GM19025 (cell line): ENCODE measurements around the gene GSTA2.
"Not testable (repeated sequence)": the region's sequence is repeated elsewhere in the genome, so short reads cannot be mapped to it uniquely, and the experiment has no call there.

Experiments used
- ATAC-seq: cut with Tn5 transposase; IDR thresholded peaks from one replicate; pipeline ENCODE4 v1.9.1; 2021; ENCODE audit warnings: mild to moderate bottlenecking, low read depth, moderate library complexity; ENCODE audit not compliant: unreplicated experiment

The GSTA2 gene

DNA sequence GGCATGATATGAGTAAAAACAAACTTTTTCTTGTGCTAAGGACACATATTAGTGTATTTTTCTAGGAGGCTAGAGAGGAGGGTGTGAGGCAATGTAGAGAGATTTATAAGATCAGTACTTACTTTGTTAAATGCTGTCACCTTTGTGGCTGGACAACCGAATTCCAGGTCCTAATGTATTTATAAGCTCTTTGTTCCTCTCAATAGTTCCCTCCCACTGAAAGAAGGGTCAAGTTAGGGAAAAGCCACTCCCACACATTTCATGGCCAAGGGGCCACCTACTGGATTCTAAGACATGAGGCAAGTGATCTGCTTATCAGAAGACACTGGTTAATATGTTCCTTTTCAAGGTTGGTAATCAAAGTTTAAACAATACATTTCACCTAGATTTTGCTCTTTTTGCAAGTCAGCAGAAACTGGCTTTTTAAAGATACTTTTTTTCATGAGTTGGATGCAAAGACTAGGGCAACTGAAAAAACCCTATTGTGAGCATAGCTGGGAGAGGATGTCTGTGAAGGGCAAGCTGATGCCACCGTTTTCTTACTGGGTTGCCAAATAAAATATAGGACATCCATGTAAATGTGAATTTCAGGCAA, at the start of gene GSTA2:
Gene GSTA2 (minus strand): TSS at position 154 of the 595 bp plus-strand sequence. CDS start 5,528 bp downstream, outside the sequence.
- ATAC-seq: not testable (repeated sequence)

DNA sequence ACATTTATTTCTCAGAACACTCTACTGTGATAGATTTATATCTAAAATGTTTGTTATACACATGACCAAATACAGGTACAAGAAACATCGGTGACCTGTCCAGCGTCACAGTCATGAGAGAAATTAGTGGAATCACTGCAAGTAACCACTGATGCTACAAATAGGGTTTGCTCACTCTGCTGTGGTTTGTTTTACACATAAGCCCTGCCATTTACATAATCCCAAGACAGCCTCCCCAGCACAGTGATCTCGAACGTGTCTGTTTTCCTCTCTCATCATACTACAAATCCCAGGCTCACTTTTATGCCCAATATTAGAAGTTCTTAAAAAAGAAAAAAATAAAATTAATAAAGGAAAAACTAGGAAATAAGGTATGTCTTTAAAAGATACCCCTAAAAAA, 46.5 kb upstream of the GSTA2 start:
- not testable (repeated sequence) for ATAC-seq

DNA sequence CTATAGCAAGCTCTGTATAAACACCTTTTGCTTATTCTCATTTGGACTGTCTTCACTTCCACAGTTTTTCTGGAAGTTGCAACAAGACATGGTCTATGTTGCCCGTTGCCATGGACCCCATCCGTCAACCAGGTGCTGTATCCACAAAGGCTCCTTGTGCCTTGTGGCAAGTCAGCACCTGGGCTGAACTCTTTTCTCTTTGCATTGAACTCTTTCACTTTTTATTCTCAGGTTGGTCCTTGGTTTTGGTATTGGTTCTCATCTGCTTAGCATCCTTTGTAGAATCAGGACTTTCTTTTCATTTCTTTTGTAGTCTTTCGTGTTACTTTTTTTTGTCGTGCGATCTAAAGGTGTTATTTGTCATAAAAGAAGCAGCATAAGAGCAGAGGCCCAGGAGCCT, 45.4 kb upstream of the GSTA2 start:
- no peak for ATAC-seq

DNA sequence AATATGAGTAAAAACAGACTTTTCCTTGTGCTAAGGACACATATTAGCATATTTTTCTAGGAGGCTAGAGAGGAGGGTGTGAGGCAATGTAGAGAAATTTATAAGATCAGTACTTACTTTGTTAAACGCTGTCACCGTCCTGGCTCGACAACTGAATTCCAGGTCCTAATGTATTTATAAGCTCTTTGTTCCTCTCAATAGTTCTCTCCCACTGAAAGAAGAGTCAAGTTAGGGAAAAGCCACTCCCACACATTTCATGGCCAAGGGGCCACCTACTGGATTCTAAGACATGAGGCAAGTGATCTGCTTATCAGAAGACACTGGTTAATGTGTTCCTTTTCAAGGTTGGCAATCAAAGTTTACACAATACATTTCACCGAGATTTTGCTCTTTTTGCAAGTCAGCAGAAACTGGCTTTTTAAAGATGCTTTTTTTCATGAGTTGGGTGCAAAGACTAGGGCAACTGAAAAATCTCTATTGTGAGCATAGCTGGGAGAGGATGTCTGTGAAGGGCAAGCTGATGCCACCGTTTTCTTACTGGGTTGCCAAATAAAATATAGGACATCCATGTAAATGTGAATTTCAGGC, 40.5 kb upstream of the GSTA2 start, which contains the start of gene GSTA1:
Gene GSTA1 (minus strand): TSS at position 149 of the 588 bp plus-strand sequence. CDS start 4,549 bp downstream, outside the sequence.
- ATAC-seq: not testable (repeated sequence)

DNA sequence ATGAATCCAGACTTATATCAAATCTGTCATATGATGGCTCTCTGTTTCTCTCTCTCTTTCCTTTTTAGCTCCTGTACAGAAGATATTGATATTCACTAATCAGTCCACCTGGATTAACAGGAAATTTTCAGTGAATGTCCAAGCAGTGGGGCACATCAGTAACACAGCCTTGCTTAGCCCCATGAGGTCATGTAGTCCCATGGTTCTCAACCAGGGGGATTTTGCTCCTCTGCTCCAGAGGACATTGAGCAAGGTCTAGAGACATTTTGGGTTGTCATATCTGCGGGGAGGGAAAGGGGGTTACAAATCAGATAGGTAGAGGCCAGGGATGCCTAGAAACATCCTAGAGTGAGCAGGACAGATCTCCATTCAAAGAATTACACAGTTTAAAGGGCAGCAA, 39.5 kb upstream of the GSTA2 start:
- ATAC-seq: no peak

DNA sequence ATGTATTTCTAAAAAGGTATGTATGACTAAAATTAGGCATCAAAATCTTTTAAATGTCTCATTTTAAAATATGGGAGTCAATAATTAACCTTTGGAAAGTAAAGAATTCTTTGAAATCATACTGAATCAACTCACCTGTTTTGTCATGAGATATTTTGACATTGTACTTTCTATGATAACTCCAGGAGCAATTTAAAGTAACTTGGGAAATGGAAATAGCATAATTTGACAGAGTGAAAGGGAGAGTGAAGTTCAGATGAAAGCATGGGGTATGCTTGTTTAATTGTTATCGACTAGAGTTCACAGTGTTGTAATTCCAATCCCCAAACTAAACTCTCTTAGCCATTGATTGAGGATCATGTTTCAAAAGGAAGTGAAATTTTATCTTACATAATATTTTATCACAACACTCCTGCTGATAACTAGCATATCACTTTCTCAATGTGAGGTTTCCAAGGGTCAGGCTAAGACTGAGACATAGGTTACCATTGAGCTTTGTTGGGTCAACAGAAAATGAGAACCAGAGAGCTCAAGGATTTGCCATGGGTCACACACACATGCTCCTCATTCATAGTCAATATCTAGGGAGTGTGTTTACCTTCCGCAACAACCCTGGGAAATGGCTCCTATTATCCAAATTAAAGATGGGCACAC, 38.0 kb upstream of the GSTA2 start:
- ATAC-seq: no peak

DNA sequence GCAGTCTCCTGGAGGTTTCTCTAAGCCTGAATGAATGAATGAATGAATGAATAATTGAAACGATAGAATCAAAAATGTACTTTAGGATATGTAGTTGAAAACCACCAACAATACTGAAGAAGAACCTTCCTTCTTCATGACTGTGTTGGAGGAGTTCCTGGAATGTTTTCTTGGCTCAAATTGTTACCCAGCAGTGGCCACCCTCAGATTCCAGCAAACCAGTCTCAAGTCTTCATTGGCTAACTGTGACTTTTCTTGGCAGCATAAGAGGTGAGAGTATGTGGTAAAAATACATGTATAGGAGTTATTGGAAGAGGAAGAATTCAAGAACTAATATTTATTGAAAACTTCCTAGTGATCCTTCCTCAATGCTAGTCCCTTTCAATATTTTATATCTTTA, 36.0 kb upstream of the GSTA2 start:
- ATAC-seq: not testable (repeated sequence)

DNA sequence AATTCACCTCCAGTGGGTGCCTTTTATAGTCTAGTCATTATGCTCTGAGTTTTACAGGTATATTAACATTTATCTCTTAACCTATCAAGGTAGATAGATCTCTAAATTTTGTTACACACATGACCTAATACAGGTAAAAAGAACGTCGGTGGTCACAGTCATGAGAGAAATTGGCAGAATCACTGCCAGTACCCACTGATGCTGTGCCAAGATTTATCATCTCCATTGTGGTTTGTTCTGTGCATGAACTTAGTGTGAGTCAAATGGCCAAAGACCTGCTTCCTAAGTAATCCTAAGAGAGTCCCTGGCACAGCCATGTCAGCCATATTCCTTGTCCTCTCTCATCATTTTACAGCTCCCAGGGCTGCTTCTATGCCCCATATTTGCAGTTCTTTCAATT, 31.1 kb upstream of the GSTA2 start:
- ATAC-seq: not testable (repeated sequence)

DNA sequence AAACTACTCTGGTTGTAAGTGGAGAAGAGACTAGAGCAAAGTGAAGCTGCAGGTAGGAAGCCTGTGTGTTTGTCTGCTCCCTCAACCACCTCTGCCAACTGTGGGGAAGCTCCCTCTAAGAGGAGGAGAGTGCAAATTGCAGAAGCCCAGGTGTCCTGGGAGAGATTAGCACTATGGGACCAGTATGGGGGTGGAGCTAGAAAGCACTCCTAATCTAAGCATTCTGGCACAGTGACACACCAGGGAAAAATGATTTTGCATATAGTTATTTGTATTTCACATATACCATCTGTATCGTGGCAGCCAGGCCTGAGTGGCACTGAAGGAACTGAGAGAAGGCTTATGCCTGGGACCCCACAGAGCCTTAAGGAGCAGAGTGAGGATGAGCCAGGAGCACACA, 27.6 kb upstream of the GSTA2 start:
- ATAC-seq: no peak

DNA sequence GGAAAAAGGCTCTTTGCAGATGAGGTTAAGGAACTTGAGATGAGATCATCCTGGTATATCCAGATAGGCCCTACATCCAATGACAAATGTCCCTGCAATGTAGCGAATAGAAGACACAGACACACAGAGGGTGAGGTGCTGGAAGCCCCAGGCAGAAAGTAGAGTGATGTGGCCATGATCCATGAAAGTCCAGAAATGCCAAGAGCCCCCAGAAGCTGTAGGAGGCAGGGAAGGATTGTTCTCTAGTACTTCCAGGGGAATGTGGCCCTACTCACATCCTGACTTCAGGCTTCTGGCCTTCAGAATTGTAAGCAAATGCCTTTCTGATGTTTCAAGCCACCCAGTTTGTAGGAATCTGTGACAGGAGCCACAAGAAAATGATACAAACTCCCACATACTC, 26.4 kb upstream of the GSTA2 start:
- ATAC-seq: not testable (repeated sequence)

DNA sequence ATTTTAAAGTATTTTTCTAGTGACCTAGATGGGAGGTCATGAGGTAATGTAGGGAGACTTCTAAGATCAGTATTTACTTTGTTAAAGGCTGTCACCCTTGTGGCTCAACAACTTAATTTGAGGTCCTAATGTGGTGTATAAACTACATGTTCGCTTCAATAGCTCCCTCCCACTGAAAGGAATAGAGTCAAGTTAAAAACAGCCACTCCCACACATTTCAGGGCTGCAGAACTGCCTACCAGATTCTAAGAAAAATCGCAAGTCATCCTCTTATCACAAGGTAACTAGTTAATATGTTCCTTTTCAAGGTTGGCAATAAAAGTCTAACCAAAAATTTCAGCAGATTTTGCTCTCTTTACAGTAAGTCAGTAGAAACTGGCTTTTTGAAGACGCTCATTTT, 25.2 kb upstream of the GSTA2 start:
- ATAC-seq: no peak

DNA sequence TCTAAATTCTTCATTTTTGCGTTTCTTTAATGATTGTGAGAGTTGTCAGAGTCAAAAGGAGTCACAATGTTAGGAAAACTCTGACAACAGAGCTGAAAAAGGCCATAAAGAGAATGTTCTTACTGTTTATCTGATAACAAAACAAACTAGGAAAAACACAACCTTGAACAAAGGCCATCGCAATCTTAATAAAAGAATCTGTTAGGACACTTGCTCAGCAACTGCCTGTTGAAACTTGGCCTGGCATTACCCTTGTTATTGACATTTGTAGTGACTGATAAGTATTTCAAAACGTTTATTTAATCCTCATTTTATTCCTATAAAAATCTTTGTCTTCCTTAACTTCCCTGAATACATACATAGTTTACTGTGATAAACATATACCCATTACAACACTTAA, 24.6 kb upstream of the GSTA2 start:
- no peak for ATAC-seq

DNA sequence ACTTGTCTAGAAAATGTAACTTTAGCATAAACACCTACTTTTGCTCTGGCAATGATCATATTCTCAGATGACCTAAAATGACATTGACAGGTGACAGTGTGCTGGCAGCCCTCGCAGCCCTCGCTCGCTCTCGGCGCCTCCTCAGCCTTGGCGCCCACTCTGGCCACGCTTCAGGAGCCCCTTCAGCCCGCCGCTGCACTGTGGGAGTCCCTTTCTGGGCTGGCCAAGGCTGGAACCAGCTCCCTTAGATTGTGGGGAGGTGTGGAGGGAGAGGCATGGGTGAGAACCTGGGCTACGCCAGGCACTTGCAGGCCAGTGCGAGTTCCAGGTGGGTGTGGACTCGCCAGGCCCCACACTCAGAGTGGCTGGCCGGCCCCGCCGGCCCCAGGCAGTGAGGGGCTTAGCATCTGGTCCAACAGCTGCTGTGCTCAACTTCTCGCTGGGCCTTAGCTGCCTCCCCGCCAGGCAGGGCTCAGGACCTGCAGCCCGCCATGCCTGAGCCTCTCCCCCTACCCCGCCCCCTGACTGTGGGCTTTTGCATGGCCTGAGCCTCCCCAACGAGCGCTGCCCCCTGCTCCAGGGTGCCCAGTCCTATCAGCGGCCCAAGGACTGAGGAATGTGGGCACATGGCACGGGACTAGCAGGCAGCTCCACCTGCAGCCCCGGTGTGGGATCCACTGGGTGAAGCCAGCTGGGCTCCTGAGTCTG, 23.1 kb upstream of the GSTA2 start:
- no peak for ATAC-seq

DNA sequence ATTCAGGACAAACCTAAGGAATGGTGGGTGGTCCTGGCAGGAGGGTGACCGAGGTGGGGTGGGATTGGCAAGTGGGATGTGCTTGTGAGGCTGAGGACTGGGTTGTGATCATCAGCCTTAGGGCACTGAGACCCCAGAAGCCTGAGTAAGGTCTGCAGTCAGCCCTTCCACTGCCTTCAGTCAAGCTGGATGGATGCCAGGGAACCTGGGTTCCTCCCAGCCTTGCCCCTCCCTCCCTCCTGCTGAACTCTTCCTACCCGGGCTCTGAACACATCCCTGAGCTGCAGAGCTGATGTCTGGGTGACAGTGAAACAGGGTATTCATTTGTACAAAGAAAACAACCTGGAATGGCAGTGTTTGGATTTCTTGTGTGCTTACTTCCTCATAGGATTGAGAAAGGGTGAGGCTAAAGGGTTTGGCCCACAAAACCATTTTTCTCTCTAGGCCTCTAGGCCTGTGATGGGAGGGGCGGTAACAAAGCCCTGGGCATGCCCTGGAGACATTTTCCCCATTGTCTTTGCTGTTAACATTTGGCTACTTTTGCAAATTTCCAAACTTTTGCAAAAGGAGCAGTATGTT, 19.5 kb upstream of the GSTA2 start:
- ATAC-seq: not testable (repeated sequence)

DNA sequence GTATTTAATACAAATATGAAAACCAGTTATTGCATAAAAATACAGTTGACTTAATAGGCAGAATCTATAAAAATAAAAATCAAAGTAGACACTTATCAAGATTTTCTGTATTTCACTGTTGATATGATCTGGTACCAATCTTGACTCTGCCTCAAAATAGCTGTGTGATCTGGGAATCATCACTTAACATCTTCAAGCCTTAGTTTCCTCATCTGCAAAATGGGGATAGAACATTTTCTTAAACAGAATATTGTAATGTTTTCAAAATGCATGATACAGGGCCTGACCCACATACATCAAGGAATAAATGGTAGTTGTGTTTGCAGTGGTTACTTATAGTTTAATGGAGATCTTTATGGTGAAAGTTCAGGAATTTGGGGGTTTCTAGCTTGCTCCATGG, 18.9 kb upstream of the GSTA2 start:
- not testable (repeated sequence) for ATAC-seq

DNA sequence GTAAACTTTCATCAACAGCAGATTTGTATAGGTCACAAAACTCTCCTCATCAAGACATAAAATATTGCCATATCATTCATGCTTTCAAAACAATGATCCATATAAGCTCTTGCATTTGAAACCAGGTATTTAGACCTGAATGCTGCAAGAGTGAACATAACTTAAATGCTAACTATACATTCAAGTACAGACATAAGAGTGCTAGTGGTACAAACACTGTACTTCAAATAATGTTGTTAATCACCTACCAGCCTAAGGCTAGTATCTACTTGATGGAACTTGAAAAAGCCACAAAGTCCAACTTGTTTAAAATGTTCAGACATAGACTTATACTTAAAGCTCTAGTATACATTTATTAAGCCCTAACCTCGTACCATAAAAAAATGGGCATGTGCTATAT, 16.0 kb upstream of the GSTA2 start:
- no peak for ATAC-seq

DNA sequence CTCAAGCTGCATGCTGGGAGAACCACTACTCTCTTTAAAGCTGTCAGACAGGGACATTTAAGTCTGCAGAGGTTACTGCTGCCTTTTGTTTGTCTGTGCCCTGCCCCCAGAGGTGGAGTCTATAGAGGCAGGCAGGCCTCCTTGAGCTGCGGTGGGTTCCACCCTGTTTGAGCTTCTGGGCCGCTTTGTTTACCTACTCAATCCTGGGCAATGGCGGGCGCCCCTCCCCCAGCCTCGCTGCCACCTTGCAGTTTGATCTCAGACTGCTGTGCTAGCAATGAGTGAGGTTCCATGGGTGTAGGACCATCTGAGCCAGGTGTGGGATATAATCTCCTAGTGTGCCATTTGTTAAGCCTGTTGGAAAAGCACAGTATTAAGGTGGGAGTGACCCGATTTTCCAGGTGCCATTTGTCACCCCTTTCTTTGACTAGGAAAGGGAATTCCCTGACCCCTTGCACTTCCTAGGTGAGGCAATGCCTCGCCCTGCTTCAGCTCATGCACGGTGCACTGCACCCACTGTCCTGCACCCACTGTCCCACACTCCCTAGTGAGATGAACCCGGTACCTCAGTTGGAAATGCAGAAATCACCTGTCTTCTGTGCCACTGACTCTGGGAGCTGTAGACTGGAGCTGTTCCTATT, 13.6 kb upstream of the GSTA2 start:
- not testable (repeated sequence) for ATAC-seq

DNA sequence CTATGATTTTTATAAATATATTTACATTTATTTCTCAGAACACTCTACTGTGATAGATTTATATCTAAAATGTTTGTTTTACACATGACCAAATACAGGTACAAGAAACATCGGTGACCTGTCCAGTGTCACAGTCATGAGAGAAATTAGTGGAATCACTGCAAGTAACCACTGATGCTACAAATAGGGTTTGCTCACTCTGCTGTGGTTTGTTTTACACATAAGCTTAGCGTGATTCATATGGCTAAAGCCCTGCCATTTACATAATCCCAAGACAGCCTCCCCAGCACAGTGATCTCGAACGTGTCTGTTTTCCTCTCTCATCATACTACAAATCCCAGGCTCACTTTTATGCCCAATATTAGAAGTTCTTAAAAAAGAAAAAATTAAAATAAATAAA, 6.1 kb upstream of the GSTA2 start:
- not testable (repeated sequence) for ATAC-seq

DNA sequence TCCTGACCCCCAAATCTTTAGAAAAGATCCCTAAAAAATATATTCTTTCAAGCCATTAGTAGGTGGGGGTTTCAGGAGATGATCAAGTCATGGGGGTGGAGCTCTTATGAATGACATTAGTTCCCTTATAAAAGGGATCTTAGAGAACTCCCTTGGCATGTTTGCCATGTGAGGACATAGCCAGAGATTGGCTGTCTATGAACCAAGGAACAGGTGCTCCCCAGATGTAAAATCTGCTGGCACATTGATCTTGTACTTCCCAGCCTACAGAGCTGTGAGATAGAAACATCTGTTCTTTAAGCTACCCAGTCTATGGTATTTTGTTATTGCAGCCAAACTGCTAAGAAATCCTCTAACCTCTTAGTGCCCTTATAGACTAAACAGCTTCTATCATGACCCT, 4.4 kb upstream of the GSTA2 start:
- ATAC-seq: not testable (repeated sequence)
